Erythroblast (primary cell): Measurements from ENCODE around the gene FTMT.

ENCODE experiments used
- GATA1 ChIP-seq: IDR thresholded peaks from 2 replicates; pipeline ENCODE4 v1.6.1; 2011; ENCODE audit warnings: low read depth, mild to moderate bottlenecking, control low read depth, low read length, moderate library complexity
- POLR2A ChIP-seq: IDR thresholded peaks from 2 replicates; pipeline ENCODE4 v1.6.1; 2011; ENCODE audit warnings: mild to moderate bottlenecking, low read length

DNA sequence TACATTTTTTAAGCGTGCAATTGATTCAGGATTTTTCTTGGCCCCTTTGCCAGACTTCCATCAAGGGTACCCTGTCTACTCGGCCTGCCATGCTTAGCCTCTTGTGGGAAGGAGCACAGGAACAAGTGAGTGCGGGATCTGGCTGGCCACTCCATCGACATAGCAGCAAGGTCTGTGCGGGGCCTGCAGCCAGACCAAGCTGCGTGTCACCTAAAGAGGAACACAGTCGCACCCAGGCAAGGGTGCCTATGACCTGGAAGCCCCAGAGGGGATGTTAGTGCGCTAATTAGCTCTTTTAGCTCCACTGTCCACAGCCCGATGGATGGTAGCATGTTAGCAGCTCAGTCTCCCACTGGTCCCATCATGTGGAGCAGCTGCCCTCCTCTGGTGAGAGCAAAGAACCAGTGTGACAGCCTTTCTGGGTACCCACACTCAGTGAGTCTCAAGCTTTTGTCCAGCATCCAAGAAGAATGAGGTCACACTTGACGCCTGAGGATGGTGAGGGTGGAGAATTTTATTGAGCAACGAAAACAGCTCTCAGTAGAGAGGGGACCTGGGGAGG lies 38.7 kb downstream of the FTMT start:
- no peak for TF ChIP-seq POLR2A
- no peak for TF ChIP-seq GATA1
